A549 (cell line): ENCODE measurements around the gene P4HA2. TPM values are rescaled to one million over a fixed set of nuclear protein-coding genes. Genes with fewer than 3 reads are reported as not detected.
A peak's percentile ranks its signal among the peaks of the same experiment; 100 is the strongest.

ENCODE experiments used
- ATAC-seq, 2 experiments: fragments of 200-7000 bp in 1 of 2; fragments of >200 bp in 1 of 2; cut with Nextera tagmentation in 1 of 2; cut with Tn5 transposase in 1 of 2; 3 replicates each; pipeline versions ENCODE4 v1.8.0 to v1.9.1; 2018 to 2020; ENCODE audit warnings: mild to moderate bottlenecking in 1 of 2, moderate library complexity in 1 of 2
- CTCF ChIA-PET: fragments of 300-600 bp; sonication (Branson Sonifier 250); formaldehyde crosslinking; extraction: SDS; loops from one replicate; lab custom pipeline; 2021; ENCODE audit warnings: antibody characterized with exemption, inconsistent platforms; lab: Yijun Ruan, JAX
- POLR2A ChIA-PET: fragments of 350-600 bp; formaldehyde crosslinking; extraction: SDS; loops from one replicate; lab custom pipeline; 2021; ENCODE audit warnings: antibody characterized with exemption, inconsistent platforms; lab: Yijun Ruan, JAX
- DNase-seq, 2 experiments: peaks; one replicate each; pipeline versions ENCODE4 v3.0.0 to v3.0.0-alpha.2; 2011 to 2016; ENCODE audit warnings: low read depth in 1 of 2, low spot score in 1 of 2
- FAIRE-seq: peaks from 2 replicates; lab custom pipeline; 2011; peaks lifted over from hg19 to GRCh38; lab: Jason Lieb, UNC
- H3K27ac ChIP-seq, 2 experiments: fragments of >200 bp; sonication (Bioruptor Twin); formaldehyde crosslinking; 3 replicates each; pipeline ENCODE4 v1.5.1; 2016 to 2017
- H3K4me1 ChIP-seq: fragments of >200 bp; sonication (Bioruptor Twin); formaldehyde crosslinking; 3 replicates; pipeline ENCODE4 v1.6.1; 2016
- H3K4me2 ChIP-seq: fragments of >200 bp; sonication (Bioruptor Twin); formaldehyde crosslinking; 3 replicates; pipeline ENCODE4 v1.6.1; 2016
- H3K4me3 ChIP-seq: fragments of >200 bp; sonication (Bioruptor Twin); formaldehyde crosslinking; 3 replicates; pipeline ENCODE4 v1.5.1; 2016
- H3K9me3 ChIP-seq: fragments of >200 bp; sonication (Bioruptor Twin); formaldehyde crosslinking; 3 replicates; pipeline ENCODE4 v1.6.1; 2016
- ATOH8 ChIP-seq: fragments of 250-450 bp; sonication (Bioruptor Pico); IDR thresholded peaks from 2 replicates; pipeline ENCODE4 v1.5.0; 2020; ENCODE audit warnings: low read depth, mild to moderate bottlenecking, moderate library complexity
- BCL3 ChIP-seq: fragments of >200 bp; sonication (Bioruptor Twin); formaldehyde crosslinking; IDR thresholded peaks from 3 replicates; pipeline ENCODE4 v1.6.1; 2016
- BHLHE40 ChIP-seq: IDR thresholded peaks from 2 replicates; pipeline ENCODE4 v1.6.1; 2012; ENCODE audit warnings: low read depth, low read length, inconsistent platforms
- CEBPB ChIP-seq, 2 experiments: fragments of >200 bp in 1 of 2; sonication (Bioruptor Twin) in 1 of 2; formaldehyde crosslinking in 1 of 2; IDR thresholded peaks; 2 replicates each; pipeline ENCODE4 v1.6.1; 2012 to 2016
- CHD2 ChIP-seq: fragments of 150-350 bp; IDR thresholded peaks from 2 replicates; pipeline ENCODE4 v1.6.1; 2014; ENCODE audit warnings: low read length; ENCODE audit not compliant: partially characterized antibody
- CTCF ChIP-seq: fragments of >200 bp; sonication (Bioruptor Twin); formaldehyde crosslinking; IDR thresholded peaks from 3 replicates; pipeline ENCODE4 v1.5.1; 2016
- E2F6 ChIP-seq: IDR thresholded peaks from 2 replicates; pipeline ENCODE4 v1.6.1; 2012; ENCODE audit warnings: low read depth, borderline replicate concordance
- EHMT2 ChIP-seq: fragments of 200-600 bp; sonication (generic); IDR thresholded peaks from 2 replicates; pipeline ENCODE4 v1.6.1; 2016; ENCODE audit warnings: antibody characterized with exemption, low read depth, mild to moderate bottlenecking, moderate library complexity
- FOSB ChIP-seq: fragments of 250-450 bp; sonication (Bioruptor Pico); IDR thresholded peaks from 2 replicates; pipeline ENCODE4 v1.5.0; 2020; ENCODE audit warnings: mild to moderate bottlenecking, moderate library complexity
- GATA3 ChIP-seq: IDR thresholded peaks from 2 replicates; pipeline ENCODE4 v1.6.1; 2012; ENCODE audit warnings: borderline replicate concordance
- HOXB5 ChIP-seq: fragments of 250-450 bp; sonication (Bioruptor Pico); IDR thresholded peaks from 2 replicates; pipeline ENCODE4 v1.5.0; 2020; ENCODE audit warnings: mild to moderate bottlenecking, moderate library complexity
- KDM1A ChIP-seq: fragments of 200-600 bp; sonication (generic); IDR thresholded peaks from 2 replicates; pipeline ENCODE4 v1.6.1; 2016; ENCODE audit warnings: low read depth, mild to moderate bottlenecking
- MAX ChIP-seq: IDR thresholded peaks from 2 replicates; pipeline ENCODE4 v1.6.1; 2012
- NR3C1 ChIP-seq: fragments of >200 bp; sonication (Bioruptor Twin); formaldehyde crosslinking; IDR thresholded peaks from 3 replicates; pipeline ENCODE4 v1.6.1; 2017
- PHF8 ChIP-seq: fragments of 200-600 bp; sonication (generic); IDR thresholded peaks from 2 replicates; pipeline ENCODE4 v1.6.1; 2016; ENCODE audit warnings: low read depth, mild to moderate bottlenecking, antibody characterized with exemption, moderate library complexity, borderline replicate concordance
- RAD21 ChIP-seq, 2 experiments: fragments of >200 bp in 1 of 2; sonication (Bioruptor Twin) in 1 of 2; formaldehyde crosslinking in 1 of 2; IDR thresholded peaks in 1 of 2; conservative IDR thresholded peaks in 1 of 2; 2 replicates in 1 of 2; 3 replicates in 1 of 2; pipeline ENCODE4 v1.6.1; 2012 to 2018; ENCODE audit warnings: inconsistent platforms in 1 of 2
- RFX5 ChIP-seq: fragments of 450-650 bp; IDR thresholded peaks from 2 replicates; pipeline ENCODE4 v1.7.1; 2014; ENCODE audit warnings: antibody characterized with exemption, mild to moderate bottlenecking, moderate library complexity
- SMC3 ChIP-seq: fragments of >200 bp; sonication (Bioruptor Twin); formaldehyde crosslinking; IDR thresholded peaks from 3 replicates; pipeline ENCODE4 v1.6.1; 2018; ENCODE audit warnings: inconsistent platforms
- SREBF2 ChIP-seq: fragments of 450-650 bp; IDR thresholded peaks from 2 replicates; pipeline ENCODE4 v1.6.1; 2014; ENCODE audit warnings: mild to moderate bottlenecking, moderate library complexity
- ZSCAN20 ChIP-seq: fragments of 250-450 bp; sonication (Bioruptor Pico); IDR thresholded peaks from 2 replicates; pipeline ENCODE4 v1.8.0; 2022; ENCODE audit warnings: mild to moderate bottlenecking, moderate library complexity
- WGBS: methylation state at CpG from one replicate; pipeline ENCODE4 v1.1.6; 2017; ENCODE audit errors: missing lambda C conversion rate; 5-methylcytosine and 5-hydroxymethylcytosine counted together
- polyA plus RNA-seq, 4 experiments: library from polyadenylated mRNA; depleted of rRNA in 3 of 4; stranded (reverse); fragments of >200 nt; fragmentation: RNase III in 1 of 4; extraction: RNeasy Plus Mini Kit Qiagen cat#74134 plus additional on column Dnase treatment in 1 of 4; gene quantifications; 2 replicates in 3 of 4; 3 replicates in 1 of 4; pipeline ENCODE4 v1.2.3, GENCODE V29; 2011 to 2017

The P4HA2 gene
- polyA plus RNA-seq, 2 of the 4 experiments (the other 2 are of a cell fraction): 36.4 to 45.0 TPM

GRCh38 chr5:132195727-132196126, 31.9 kb downstream of the P4HA2 start:
- TF ChIP-seq SREBF2 (no peak), KDM1A (no peak), PHF8 (no peak), FOSB (CRISPR knock-in tag) (no peak), NR3C1 (no peak), MAX (no peak), CEBPB (IDR thresholded peaks at IDR 0.05) (no peak), BCL3 (no peak), GATA3 (no peak)
- TF ChIP-seq, all 56 proteins: peak for 0
- H3K4me1 ChIP-seq: no peaks in the 10 kb centered on the region
- H3K27ac ChIP-seq: no peak overlapping the region
- ChIA-PET POLR2A (no interaction called here), CTCF (interaction anchor here (1.0 to 1.5 kb wide), 3 partner anchors 16 to 120 kb away, joined by 3 to 4 read pairs (median 4); no protein-coding TSS in a partner anchor)
- FAIRE-seq (no peak), DNase-seq (no peak), ATAC-seq (no peak)
- no peaks in the 10 kb centered on the region for H3K9me3 ChIP-seq
- no peak overlapping the region for H3K4me3 ChIP-seq
- no peak overlapping the region for H3K4me2 ChIP-seq
- WGBS: 78% methylated on average over 1 of the region's 1 CpG

GRCh38 chr5:132193165-132193694, 34.4 kb downstream of the P4HA2 start:
- POLR2A ChIA-PET: no interaction called here
- H3K27ac ChIP-seq: no peak overlapping the region
- no peak overlapping the region for H3K4me2 ChIP-seq
- TF ChIP-seq ZSCAN20 (CRISPR knock-in tag) (no peak), ATOH8 (CRISPR knock-in tag) (no peak), RFX5 (no peak)
- DNase-seq (no peak), FAIRE-seq (no peak), ATAC-seq (no peak)
- CTCF ChIA-PET: interaction anchor here (1.0 to 1.8 kb wide), 4 partner anchors 13 to 34 kb away, joined by 3 to 5 read pairs (median 4); partner anchors contain the start of gene P4HA2
- 62% methylated on average over 2 of the region's 2 CpGs for WGBS
- H3K4me3 ChIP-seq: no peak overlapping the region
- no peaks in the 10 kb centered on the region for H3K4me1 ChIP-seq
- no peaks in the 10 kb centered on the region for H3K9me3 ChIP-seq

GRCh38 chr5:132190161-132190817, 37.4 kb downstream of the P4HA2 start:
- H3K4me3 ChIP-seq: no peak overlapping the region
- no peak overlapping the region for H3K4me2 ChIP-seq
- TF ChIP-seq EHMT2: no peak
- TF ChIP-seq HOXB5 (CRISPR knock-in tag): no peak
- no peak for TF ChIP-seq SREBF2
- TF ChIP-seq SMC3: peak; percentile 34; the same call in 1 of the 3 replicates
- no peak for TF ChIP-seq E2F6
- peak; percentile 53 for TF ChIP-seq BHLHE40
- peak; percentile 29 to 51; a peak in 2 of 5 replicates for TF ChIP-seq RAD21 (conservative IDR thresholded peaks at IDR 0.05 in 1 of 2, IDR thresholded peaks at IDR 0.05 in 1 of 2)
- TF ChIP-seq CHD2: no peak
- peak; percentile 59 for TF ChIP-seq CTCF
- ATAC-seq (peak; percentile 100), DNase-seq (peak; percentile 80 to 85), FAIRE-seq (peak; percentile 88)
- CTCF ChIA-PET: interaction anchor here (0.7 to 5.3 kb wide), 27 partner anchors 9 to 1324 kb away, joined by 3 to 52 read pairs (median 5); partner anchors contain the start of genes CSF2, P4HA2 and SLC22A4
- no peak overlapping the region for H3K27ac ChIP-seq
- H3K4me1 ChIP-seq: no peaks in the 10 kb centered on the region
- POLR2A ChIA-PET: interaction anchor here (0.5 to 1.6 kb wide), 3 partner anchors 35 to 306 kb away, joined by 3 to 5 read pairs (median 4); partner anchors contain the start of gene SLC22A4
- 21% methylated on average over 3 of the region's 3 CpGs for WGBS
- no peaks in the 10 kb centered on the region for H3K9me3 ChIP-seq
